GM12892 (cell line): Measurements from ENCODE around the gene C4B.

Experiments used
- POLR2A ChIP-seq: IDR thresholded peaks from 2 replicates; pipeline ENCODE4 v1.6.1; 2011; ENCODE audit warnings: low read depth, low read length, control low read depth
- TAF1 ChIP-seq: IDR thresholded peaks from 2 replicates; pipeline ENCODE4 v1.6.1; 2011; ENCODE audit warnings: low read depth, mild to moderate bottlenecking, control low read depth, low read length, borderline replicate concordance

DNA sequence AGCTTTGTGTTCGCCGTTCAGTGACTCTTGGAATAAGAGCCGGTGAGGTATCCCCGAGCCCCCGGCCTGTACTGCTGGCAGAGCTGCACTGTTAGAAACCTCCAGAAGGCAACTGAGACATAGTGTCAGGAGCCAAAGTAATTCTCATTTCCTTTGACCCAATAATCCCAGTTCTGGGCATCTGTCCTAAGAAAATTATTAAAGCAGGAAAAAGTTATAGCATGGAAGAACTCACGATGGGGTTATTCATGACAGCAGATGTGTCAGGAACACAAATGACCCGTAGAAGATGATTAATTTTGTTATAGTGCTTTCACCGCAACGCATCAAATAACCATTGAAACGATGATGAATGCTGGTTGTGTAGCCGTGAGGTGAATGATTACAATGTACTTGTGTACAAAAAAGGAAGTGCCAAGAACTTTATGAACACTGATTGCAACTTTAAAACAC, 43.9 kb downstream of the C4B start:
- TF ChIP-seq TAF1 (no peak), POLR2A (no peak)
